Stimulated activated CD4-positive, alpha-beta T cell treated with anti-CD3 and anti-CD28 coated beads, Interleukin-1b, Interleukin-23, amount 100 ng/mL, for 1 hour (primary cell): Measurements from ENCODE around the gene ZNF652.
A peak's percentile ranks its signal among the peaks of the same experiment; 100 is the strongest.
"Not testable (repeated sequence)": the region's sequence is repeated elsewhere in the genome, so short reads cannot be mapped to it uniquely, and the experiment has no call there.

Experiments used
- DNase-seq, 2 donors: peaks; one replicate each; pipeline ENCODE4 v3.0.0-alpha.2; 2020; ENCODE audit warnings: low read depth in 2 of 2

Gene ZNF652

DNA sequence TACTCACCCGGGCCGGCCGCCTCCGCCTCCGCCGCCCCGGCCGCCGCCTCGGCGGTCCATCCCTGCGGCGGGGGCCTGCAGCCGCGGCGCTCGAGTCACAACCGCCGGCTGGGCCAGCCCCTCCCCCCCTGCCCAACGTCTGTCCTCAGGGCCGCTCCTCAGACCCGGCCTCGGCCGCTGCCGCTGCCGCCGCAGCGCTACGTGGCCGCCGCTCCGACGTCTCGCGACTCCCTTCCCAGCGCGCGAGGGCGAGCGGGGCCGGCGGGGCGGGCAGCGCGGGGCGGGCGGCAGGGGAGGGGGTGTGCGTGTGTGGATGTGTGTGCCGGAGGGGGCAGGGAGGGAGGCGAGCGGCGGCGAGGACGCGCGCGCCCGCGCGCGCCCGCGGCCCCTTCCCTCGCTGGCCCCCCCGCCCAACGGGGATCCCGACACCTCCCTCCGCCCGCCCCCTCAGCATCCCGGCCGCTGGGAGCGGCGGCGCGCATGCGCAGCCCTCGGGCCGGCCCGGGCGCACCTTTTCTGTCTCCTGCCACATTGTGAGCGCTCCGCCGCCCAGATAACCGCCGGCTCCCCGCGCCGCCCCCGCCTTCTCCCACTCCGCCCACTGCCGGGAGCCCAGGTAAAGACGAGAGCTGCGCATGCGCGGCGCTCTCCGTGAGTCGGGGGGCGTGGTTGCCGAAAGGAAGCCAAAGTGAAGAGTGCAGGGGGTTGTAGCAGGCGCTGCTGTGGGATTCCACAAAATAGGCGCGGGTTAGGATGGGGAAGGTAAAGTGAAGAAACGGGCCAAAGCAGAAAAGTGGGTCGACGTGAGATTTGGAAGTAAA lies at the start of gene ZNF652:
TSS of gene ZNF652 (minus strand) at position 349 of the 821 bp plus-strand sequence. CDS start 44,525 bp downstream, outside the sequence.
- DNase-seq, result peak; percentile 67 to 97

DNA sequence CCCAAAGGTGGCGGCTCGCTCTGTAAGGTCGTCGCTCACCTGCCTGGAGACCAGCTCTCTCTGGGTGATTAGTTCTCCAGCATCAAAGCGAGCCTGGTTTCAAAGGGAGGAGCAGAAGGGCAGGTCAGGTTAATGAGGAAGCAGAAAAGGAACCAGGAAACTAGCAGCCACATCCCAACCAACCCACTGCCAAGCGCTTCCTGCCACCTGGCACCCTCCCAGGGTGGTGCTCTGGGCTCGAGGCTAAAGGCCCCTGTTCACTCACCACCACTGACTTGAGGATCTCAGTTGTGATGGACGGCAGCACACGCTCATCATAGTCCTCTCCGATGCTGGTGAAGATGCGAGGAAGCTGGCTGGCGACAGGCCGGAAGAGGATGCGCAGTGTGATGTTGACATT lies 47.0 kb upstream of the ZNF652 start:
- DNase-seq, result no peak

DNA sequence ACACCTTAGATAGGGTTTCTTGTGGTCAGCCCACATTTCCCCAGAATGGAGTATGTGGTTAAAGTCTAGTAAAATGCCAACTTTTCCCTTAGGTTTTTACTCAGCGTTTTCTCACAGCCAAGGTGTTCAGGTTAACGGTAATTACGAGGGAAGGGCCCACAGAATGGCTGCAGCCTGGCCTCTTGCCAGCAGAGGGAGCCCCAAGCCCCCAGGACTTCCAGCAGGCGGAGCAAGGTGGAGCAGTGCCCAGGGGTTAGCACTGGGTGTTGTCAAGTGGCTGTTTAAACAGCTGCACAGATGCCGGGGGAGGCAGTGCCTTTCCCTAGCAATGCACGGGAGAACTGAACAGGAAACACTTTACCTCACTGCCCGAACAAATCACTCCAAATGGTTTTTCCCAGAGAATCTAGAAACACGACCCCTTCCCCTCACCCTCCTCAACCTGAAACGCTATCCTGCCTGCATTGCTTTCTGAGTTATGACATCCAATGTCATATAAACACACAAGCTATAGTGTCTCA lies 46.0 kb upstream of the ZNF652 start:
- peak; percentile 62 to 80 for DNase-seq

DNA sequence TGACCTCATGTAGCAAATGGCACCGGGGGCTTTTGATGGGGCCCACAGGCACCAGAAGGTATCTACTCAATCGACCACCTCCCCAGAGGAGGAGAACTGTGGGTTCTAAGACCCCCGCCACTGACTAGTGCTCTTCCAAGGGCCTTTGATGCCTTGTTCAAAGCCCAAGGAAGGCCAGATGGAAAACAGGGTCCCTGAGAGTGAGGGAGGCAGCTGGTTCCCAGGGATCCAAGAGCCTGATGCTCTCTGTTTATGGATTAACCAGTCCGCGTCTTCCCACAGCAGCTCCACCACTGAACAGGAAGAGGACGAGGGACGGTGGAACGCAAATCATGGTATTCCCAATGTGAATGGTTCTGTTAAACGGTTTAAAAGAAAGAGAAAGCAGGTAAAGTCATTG lies 45.0 kb upstream of the ZNF652 start:
- no peak for DNase-seq

DNA sequence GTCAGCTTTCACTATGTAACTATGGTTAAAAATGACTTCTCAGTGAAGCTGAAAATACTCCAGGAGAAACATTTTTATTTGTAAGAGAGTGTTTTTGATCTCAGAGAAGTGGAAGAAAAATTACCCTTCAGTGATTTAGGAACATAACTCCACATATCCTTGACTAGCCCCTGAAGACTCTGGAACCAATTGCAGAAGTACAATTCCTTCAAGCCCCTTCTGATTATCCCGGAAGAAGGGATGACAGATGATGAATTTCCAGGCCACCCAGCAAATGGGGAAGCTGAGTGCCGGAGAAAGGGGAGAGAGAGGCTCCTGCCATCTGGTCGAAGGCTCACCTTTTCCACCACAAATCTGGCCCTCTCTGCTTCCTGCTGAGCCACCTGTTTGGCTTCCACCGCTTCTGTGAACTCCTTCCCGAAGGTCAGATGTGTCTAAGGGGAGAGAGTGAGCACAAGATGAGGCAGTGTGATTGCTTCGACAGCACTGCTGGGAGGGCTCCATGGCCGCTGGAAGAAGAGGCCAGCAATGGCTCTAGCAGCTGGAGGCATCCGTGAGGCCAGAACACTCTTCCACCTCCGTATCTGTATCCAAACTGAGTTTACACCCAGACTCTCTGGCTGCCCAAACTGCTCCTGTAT lies 44.5 kb upstream of the ZNF652 start:
- DNase-seq, result no peak

DNA sequence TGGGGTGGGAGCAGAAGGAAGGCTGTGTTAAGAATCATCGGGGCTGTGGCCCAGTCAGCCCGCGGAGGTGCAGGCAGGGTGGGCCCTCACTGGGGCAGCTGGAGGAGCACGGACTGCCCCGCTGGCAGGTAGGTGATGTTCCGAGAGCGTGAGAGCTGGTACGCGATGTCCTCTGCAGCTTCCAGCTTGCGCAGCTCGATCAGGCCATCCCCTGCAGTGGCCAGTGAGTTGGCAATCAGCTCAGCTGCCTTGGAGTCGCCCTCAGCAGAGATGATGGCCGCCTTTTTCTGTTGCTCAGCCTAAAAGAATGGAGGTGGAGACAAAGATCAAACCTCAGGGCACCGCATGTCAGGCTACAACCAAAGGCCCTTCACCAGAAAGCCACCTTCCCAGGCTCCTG lies 42.9 kb upstream of the ZNF652 start:
- DNase-seq, result no peak

DNA sequence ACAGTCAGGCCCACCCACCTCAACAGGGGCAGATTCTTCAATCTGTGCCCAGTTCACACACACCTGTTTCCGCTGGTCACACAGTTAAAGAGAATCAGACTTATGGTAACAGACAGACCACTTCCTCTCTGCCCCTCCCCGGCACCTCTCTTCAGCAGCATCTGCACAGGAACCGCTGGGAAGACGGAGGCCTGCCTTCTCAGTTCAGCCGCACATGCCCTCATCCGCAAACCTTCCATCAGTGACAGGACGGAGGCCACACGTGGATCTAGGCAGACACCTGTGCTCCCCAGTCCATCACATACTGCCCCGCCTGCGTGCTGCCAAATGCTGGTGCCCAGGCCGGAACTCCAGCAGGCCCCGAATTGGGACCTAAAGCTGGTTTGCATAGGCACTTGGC lies 42.3 kb upstream of the ZNF652 start:
- DNase-seq, result no peak

DNA sequence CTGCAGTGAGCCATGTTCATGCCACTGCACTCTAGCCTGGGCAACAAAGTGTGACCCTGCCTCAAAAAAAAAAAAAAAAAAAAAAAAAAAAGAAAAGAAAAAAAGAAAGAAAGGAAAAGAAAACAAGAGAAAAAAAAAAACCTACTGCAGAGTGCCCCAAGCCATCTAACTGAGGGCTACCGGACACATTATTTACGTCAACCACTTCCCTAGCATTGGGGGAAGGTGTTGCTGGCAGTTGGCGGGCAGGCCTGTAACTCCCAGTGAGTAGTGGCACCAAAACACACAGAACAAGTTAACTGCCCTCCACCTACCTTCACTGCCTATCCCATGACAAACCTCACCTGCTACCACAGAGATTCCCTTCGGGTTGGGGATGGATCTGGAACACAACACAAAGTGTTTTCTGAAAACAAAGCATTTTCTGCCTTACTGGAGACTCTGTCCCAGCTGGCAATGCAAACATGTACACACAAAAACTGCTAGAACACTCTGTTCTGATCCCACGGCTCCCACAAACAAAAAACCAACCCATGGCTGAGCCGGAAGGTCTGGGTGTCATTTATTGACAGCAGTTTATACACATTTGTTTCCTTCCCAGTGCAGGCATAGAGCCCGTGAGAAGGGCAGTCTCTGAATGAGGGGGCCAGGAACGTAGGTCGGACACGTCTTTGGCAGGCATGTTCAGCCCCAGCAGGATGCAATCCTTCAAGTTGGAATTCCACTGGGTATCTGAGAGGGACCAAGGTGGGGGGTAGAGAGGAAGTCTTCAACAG lies 41.7 kb upstream of the ZNF652 start:
- DNase-seq, result no peak

DNA sequence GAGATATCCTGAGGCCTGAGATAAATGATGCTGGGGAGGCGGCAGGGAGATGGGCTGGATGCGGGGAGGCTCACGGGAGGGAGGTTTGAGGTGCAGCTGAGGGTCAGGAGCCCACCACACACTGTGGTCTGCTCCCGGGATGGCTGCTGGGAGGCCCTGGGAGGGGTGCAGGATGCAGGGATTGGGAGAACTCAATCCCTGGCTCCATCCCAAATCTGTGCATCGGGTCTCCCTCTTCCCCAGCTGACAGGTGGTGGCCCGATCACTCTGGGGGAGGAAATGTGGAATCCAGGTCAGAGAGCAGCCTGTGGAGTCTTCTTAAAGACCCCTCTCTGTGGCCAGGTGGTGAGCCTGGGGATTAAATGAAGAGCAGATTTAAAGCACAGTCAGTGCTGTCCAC lies 40.7 kb upstream of the ZNF652 start:
- DNase-seq, result no peak

DNA sequence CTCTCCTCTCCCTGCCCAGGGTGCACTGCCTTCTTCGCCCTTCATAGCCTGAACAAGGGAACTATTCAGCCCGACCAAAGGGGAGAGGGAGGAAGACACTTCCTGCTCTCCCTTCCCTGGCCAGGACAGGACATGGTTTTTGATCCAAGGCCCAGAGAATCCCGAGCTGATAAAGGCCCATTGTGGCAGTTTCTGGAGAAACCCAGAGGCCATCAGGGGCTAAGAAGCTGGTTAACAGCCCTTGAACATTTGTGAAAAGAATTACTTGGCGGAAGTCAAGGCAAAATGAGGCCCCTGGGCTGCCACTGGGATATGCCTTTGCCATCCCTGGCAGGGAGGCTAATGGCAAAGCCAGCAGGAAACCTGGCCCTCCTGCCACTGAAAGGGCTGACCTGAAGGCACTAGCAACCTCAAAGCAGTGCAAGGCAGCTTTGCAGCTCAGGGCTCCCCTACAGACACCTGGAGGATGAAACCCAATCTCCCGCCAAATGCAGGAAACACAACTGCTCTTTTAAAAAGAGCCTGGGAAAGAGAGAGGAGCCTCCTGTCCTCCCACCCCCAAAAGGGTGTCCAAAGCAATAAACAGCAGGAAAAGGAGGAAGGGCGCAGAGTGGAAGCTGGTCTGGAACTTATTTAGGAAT lies 40.0 kb upstream of the ZNF652 start:
- no peak for DNase-seq

DNA sequence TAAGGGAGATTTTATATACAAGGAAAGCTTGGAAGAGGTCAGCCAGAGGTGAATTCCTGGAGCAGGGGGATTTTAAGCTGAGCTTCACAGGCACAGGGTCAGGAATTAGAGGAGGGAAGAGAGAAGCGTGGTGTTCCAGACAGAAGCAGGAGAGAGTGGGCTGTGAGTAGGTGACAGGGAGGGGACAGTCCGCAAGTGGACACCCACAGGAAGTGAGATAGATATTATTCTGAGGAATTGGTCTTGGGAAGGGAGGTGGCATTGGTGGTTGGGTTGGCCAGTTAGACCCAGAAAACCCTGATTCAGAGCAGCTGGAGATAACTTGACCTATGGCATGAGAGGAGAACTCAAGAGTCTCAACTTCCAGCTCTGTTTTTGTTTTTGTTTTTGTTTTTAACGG lies 37.9 kb upstream of the ZNF652 start:
- no peak for DNase-seq

DNA sequence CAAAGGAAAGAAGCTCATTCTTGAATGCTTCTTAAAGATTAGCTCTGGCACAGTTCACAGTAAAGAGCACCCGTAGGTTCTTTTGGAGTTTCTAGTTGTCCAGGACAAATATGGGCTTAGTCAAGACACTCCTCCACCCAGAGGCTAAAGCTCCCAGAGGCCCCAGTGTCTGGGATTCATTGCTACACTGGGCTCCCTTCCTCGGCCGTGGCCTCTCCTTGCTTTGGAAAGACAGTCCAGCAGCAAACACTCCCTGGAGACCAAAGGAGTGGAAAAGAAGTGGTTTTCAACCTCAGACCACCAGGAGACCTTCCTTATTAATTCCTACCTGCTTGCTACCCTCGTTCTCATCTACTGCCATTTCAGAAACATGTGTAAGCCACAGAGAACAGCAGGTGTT lies 35.5 kb upstream of the ZNF652 start:
- DNase-seq, result no peak

DNA sequence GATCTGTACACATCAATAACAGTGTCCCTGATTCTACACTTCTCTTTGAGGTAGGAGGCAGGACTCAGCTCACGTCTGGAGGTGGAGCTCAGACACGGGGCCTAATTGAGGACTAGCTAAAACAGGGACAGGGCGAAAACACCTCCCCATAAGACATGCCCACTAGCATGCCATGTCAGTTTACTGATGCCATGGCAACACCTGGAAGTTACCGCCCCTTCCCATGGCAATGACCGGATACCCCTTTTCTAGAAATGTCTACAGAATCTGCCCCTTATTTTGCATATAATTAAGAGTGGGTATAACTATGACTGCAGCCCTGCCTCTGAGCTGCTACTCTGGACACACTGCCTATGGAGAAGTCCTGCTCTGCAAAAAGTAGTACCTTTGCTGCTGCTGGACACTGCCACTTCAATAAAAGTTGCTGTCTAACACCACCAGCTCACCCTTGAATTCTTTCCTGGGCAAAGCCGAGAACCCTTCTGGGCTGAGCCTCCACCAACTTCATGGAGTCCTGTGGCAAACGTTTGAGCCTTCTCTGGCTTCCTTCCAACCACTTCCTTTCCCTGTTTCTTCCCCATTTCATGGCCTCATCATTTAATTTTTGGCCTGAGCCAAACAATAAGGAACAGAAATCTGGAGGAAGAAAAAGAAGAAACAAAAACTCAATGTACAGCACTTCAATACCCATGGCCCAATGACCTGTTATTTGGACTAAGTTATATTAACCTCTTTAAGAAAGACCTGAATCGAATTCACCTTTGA lies 31.6 kb upstream of the ZNF652 start:
- DNase-seq, result no peak

DNA sequence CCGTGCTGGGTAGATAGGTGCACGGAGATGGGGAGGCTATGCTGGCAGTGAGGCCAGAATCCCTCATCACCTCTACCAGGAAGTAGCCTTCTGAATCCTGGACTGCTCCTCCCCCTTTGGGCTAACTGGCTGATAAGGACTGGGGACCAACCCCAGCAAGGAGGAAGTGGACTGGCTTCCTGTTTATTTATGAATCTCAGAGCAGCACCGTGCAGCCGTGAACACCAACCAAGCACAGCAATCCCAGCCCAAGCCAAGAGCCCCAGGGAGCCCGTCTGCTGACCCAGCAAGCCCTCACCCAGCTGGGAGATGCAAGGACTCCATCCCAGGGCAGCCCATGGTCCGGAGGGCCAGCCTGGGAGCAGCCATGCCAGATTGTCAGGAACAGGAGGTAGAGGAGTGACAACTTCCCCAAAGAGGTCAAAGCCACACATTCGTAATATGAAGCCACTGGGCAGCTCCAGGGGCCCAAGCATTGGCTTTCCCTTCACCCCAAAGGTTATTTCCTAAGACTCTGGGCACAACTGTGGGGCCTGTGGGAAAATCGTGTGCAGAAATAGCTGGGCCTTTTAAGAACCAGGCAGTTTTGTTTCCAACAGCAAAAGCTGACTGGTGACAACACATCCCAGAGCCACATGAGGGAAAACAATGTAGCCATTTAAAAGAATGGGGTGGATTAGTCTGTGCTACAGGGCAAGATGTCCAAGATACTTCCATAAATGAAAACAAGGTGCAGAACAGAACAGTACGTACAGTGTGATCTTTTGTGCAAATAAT lies 28.7 kb upstream of the ZNF652 start:
- no peak for DNase-seq

DNA sequence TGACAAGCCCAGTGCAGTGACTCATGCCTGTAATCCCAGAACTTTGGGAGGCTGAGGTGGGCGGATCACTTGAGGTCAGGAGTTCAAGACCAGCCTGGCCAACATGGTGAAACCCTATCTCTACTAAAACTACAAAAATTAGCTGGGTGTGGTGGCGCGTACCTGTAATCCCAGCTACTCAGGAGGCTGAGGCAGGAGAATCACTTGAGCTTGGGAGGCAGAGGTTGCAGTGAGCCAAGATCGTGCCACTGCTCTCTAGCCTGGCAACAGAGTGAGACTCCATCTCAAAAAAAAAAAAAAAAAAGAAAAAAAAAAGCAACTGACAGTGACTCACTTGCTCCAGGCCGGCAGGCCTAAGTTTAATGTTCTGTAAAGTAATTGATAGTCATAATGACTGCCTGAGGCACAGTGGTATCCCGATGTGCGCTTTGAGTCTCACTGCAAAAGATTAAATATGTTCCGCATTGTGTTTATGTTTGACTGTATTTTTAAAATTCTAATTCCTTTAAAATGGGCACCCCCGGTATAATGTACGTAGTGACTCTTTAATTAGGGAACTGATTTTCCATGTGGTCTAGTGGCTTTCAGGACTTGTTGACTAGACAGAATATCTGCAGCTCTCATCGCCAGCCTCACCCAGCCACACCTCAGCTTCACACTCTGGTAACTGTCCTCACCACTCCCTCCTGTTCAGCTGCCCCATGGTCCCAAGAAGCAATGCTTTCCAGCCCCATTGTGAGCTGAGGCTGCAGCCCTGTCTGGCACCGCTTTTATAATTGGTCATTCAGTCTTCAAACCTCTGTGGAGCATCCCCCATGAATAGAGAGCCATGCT lies 27.7 kb upstream of the ZNF652 start:
- DNase-seq, result not testable (repeated sequence)

DNA sequence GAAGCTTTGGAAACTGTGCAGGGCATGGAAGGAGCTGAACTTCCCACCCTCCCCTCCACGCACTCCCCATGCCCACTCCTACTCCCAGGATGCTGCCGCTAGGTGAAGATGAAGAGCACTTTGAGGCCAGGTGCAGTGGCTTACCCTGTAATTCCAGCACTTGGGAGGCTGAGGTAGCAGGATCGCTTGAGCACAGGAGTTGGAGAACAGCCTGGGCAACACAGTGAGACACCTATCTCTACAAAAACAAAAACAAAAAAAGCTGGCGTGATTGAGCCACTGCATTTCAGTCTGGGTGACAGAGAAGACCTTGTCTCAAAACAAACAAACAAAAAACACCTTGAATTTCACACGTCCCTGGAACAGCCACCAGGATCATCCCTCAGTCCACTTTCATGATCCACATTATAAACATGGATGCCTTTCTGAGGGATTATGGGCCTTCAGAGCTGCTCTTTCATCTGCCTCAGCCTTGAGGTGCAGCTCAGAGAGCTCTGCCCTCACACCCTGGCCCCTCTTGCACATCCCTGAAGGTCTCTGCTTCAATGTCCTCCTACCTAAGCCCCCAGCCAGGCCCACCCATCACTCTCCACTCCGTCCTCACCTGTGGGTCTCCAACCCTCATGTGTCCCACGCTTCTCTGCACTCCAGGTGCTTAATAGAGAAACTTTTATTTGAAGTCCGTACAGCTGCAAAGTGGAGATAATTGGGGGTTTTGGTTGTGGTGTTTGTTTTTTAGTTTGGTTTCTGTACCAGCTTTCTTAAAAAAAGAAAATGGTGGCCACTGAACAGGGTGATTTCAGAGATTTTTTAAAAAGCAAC lies 26.9 kb upstream of the ZNF652 start:
- DNase-seq, result no peak

DNA sequence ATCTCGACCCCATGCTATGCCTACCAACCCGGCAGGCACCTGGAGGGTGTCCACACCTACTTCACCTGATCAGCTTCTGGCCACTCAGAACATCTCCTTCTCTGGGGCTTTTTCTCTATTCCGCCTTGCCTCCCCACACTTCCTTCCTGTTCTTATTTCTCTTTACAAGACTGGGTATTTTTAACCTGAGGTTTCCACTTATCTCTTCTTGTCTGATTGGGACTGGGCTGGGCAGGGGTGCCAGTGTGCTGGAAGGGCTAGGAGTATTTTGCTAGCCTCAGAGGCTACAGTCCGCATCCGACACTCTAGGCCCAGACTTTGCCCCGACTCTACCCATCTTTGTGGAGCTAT lies 26.2 kb upstream of the ZNF652 start:
- DNase-seq, result peak in 1 of 2 donors; percentile 13

DNA sequence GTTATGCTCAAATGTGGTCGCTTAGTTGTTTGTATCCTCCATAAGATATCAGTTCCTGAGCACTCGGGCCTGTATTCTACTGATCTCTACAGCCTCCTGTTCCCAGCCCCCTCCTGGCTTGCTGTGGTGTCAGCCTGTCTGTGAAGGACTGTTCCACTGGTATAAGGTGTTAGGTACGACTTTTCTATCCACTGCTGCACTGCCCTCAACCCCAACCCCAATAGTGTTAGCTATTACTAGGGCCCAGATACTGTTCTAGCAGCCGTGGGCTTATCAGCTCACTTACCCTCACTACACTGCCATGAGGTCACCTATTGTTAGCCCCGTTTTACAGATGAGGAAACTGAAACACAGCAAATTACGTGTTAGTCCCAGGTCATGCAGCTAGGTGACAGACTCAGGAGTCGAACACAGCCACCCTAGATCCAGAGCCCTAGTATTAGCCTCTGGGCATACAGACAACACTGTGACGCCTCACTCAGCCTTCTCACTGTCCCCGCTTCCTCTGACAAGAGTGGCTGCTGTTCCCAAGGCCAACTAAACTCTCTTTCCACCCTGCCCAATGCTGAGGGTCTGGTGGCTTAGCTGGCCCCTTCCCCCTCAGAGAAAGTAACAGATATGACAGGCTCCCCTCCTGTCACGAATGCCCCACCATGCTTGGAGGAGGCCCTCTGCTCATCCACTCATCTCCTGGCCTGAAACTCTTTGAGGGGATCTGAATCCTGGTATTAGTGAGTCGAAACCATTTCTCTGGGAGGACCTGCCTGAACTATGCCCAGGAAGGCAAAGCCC lies 25.6 kb upstream of the ZNF652 start:
- DNase-seq, result no peak
